Tibial nerve (tissue), 3 donors: ENCODE measurements around the gene PANX3.

Source experiments
- POLR2A ChIP-seq, 2 donors: fragments of 450-650 bp; IDR thresholded peaks; one replicate each; pipeline ENCODE4 v1.6.1; 2017; ENCODE audit warnings: antibody characterized with exemption in 2 of 2, mild to moderate bottlenecking in 2 of 2, moderate library complexity in 2 of 2
- TF ChIP-seq, protein P1 (sequence below), 5 experiments: fragments of 200-600 bp in 3 of 5; fragments of 450-650 bp in 2 of 5; sonication (generic) in 3 of 5; IDR thresholded peaks; one replicate each; pipeline ENCODE4 v1.5.1; 2016 to 2019; ENCODE audit warnings: antibody characterized with exemption in 5 of 5, mild to moderate bottlenecking in 3 of 5, moderate library complexity in 2 of 5

DNA sequence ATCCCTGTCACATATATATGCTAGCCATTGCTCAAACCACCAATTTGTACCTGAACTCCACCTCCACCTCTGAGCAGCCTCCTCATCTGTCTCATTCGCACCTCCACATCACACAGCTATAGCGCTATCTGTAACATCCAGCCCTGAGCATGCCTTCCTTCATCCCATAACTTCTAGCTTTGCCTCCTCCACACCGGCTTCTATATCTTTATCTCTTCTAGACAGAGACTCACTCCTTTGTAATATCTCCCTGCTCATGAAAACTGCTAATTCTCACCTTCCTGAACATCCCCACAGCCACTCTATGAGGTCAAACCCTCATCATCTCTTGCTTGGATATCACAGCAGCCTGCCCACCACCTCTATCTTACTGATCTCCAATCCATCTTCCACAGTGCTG lies 56.4 kb downstream of the PANX3 start:
- TF ChIP-seq, protein P1, sequence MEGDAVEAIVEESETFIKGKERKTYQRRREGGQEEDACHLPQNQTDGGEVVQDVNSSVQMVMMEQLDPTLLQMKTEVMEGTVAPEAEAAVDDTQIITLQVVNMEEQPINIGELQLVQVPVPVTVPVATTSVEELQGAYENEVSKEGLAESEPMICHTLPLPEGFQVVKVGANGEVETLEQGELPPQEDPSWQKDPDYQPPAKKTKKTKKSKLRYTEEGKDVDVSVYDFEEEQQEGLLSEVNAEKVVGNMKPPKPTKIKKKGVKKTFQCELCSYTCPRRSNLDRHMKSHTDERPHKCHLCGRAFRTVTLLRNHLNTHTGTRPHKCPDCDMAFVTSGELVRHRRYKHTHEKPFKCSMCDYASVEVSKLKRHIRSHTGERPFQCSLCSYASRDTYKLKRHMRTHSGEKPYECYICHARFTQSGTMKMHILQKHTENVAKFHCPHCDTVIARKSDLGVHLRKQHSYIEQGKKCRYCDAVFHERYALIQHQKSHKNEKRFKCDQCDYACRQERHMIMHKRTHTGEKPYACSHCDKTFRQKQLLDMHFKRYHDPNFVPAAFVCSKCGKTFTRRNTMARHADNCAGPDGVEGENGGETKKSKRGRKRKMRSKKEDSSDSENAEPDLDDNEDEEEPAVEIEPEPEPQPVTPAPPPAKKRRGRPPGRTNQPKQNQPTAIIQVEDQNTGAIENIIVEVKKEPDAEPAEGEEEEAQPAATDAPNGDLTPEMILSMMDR (IDR thresholded peaks at IDR 0.05), result no peak
- TF ChIP-seq POLR2A (IDR thresholded peaks at IDR 0.05), result no peak
